Right cardiac atrium (tissue), 5 donors: ENCODE data around the gene PAX8. TPM values are rescaled to one million over a fixed set of nuclear protein-coding genes. Genes with fewer than 3 reads are reported as not detected.
A peak's percentile ranks its signal among the peaks of the same experiment; 100 is the strongest.

ENCODE experiments used
- ATAC-seq, 2 donors: fragments of 200-7000 bp; cut with Tn5 transposase; one replicate each; pipeline versions ENCODE4 v1.8.0 to v1.9.1; 2020; ENCODE audit warnings: moderate library complexity in 2 of 2, mild to moderate bottlenecking in 1 of 2
- DNase-seq, 3 donors: peaks; one replicate each; pipeline ENCODE4 v3.0.0-alpha.2; 2020
- H3K27ac ChIP-seq: one replicate; pipeline ENCODE4 v1.5.1; 2013; ENCODE audit warnings: mild to moderate bottlenecking, low read length, control low read depth, moderate library complexity
- H3K27me3 ChIP-seq: one replicate; pipeline ENCODE4 v1.6.1; 2013; ENCODE audit not compliant: control insufficient read depth, insufficient read depth
- H3K4me1 ChIP-seq: one replicate; pipeline ENCODE4 v1.6.1; 2013; ENCODE audit warnings: low read length; ENCODE audit not compliant: control insufficient read depth, insufficient read depth
- H3K4me3 ChIP-seq: one replicate; pipeline ENCODE4 v1.5.1; 2013; ENCODE audit warnings: low read length, control low read depth
- H3K9me3 ChIP-seq: one replicate; pipeline ENCODE4 v1.6.1; 2013; ENCODE audit warnings: low read length; ENCODE audit not compliant: control insufficient read depth
- whole genome bisulfite sequencing: extraction: QIAGEN DNeasy Blood & Tissue Kit; methylation state at CpG from one replicate; pipeline ENCODE4 v1.1.7; 2013; 5-methylcytosine and 5-hydroxymethylcytosine counted together
- intact Hi-C, 4 donors: fragments of 100-400 bp; cut with DNase I; formaldehyde crosslinking; loops; one replicate each; pipeline versions ENCODE4 v1.11.0 to v1.14.0; 2022 to 2023
- polyA plus RNA-seq: library from polyadenylated mRNA; stranded (reverse); fragments of 200-250 nt; gene quantifications from one replicate; pipeline ENCODE4 v1.2.3, GENCODE V29; 2013
- total RNA-seq, 4 donors: library from RNA; stranded (reverse); fragmentation: NEBNext Ultra II Directional; extraction: Animal tissue kit (Norgen Biotek cat#: 25700); gene quantifications; one replicate each; pipeline ENCODE4 v1.2.1, GENCODE V29; 2021
- donor health status: healthy with polysubstance abuse.
- donor health status: DM: no; HTN: yes; CAD: no.
- donor health status: DM: no; HTN: no; CAD: no.
- donor health status: DM: no; HTN: yes; CAD: no; lungs with severe emphysema.
- donor health status: DM: yes; HTN: yes; CAD: no.

Gene PAX8
- total and polyA plus RNA-seq, 5 donors: 0.05 to 1.9 (median 0.40) TPM; not detected in 1

GRCh38 chr2:113264713-113265403 lies 13.9 kb downstream of the PAX8 start:
- Histone ChIP-seq H3K9me3 (no peaks in the 10 kb centered on the region), H3K27me3 (no peaks in the 10 kb centered on the region), H3K4me3 (no peak overlapping the region), H3K4me1 (no peaks in the 10 kb centered on the region), H3K27ac (no peak overlapping the region)
- ATAC-seq: no peak
- DNase-seq: no peak
- WGBS: 59% methylated on average over 9 of the region's 9 CpGs
- intact Hi-C loops: no loop called here

- Histone ChIP-seq H3K27ac (no peak overlapping the region), H3K27me3 (no peaks in the 10 kb centered on the region), H3K4me1 (no peaks in the 10 kb centered on the region), H3K9me3 (no peaks in the 10 kb centered on the region), H3K4me3 (no peak overlapping the region)
- intact Hi-C loops: no loop called here
- 40% methylated on average over 1 of the region's 1 CpG for WGBS
- ATAC-seq: no peak
- DNase-seq: no peak
These were observed 15.2 kb downstream of the PAX8 start for GRCh38 chr2:113263546-113263945.

GRCh38 chr2:113260991-113261390 lies 17.7 kb downstream of the PAX8 start:
- H3K4me3 ChIP-seq: no peak overlapping the region
- ATAC-seq (no peak), DNase-seq (no peak)
- H3K27me3 ChIP-seq: no peaks in the 10 kb centered on the region
- no peaks in the 10 kb centered on the region for H3K4me1 ChIP-seq
- WGBS: 69% methylated on average over 6 of the region's 6 CpGs
- no peaks in the 10 kb centered on the region for H3K9me3 ChIP-seq
- H3K27ac ChIP-seq: no peak overlapping the region
- intact Hi-C loops: no loop called here

- no peaks in the 10 kb centered on the region for H3K4me1 ChIP-seq
- no peaks in the 10 kb centered on the region for H3K9me3 ChIP-seq
- H3K4me3 ChIP-seq: no peak overlapping the region
- H3K27ac ChIP-seq: no peak overlapping the region
- 85% methylated on average over 6 of the region's 6 CpGs for WGBS
- H3K27me3 ChIP-seq: no peaks in the 10 kb centered on the region
- DNase-seq (no peak), ATAC-seq (no peak)
- intact Hi-C loops: no loop called here
These were observed 20.1 kb downstream of the PAX8 start for GRCh38 chr2:113258471-113259147.

GRCh38 chr2:113257516-113258264 lies 21.0 kb downstream of the PAX8 start:
- H3K27ac ChIP-seq: no peak overlapping the region

GRCh38 chr2:113255140-113256070 lies 23.3 kb downstream of the PAX8 start:
- no peak overlapping the region for H3K4me3 ChIP-seq
- H3K27me3 ChIP-seq: no peaks in the 10 kb centered on the region
- DNase-seq (no peak), ATAC-seq (no peak)
- no peaks in the 10 kb centered on the region for H3K4me1 ChIP-seq
- intact Hi-C loops: no loop called here
- no peak overlapping the region for H3K27ac ChIP-seq
- 37% methylated on average over 4 of the region's 4 CpGs for WGBS
- no peaks in the 10 kb centered on the region for H3K9me3 ChIP-seq

More at GRCh38 chr2:113257516-113258264, 21.0 kb downstream of the PAX8 start:
- ATAC-seq: peak; percentile 59 to 64
- H3K4me3 ChIP-seq: no peak overlapping the region
- H3K4me1 ChIP-seq: no peaks in the 10 kb centered on the region
- 56% methylated on average over 7 of the region's 7 CpGs for WGBS
- no peaks in the 10 kb centered on the region for H3K9me3 ChIP-seq
- no peak for DNase-seq
- intact Hi-C loops: no loop called here
- H3K27me3 ChIP-seq: no peaks in the 10 kb centered on the region

- Histone ChIP-seq H3K27ac (no peak overlapping the region), H3K4me3 (no peak overlapping the region), H3K27me3 (no peaks in the 10 kb centered on the region), H3K4me1 (no peaks in the 10 kb centered on the region), H3K9me3 (no peaks in the 10 kb centered on the region)
- 84% methylated on average over 4 of the region's 4 CpGs for WGBS
- DNase-seq (no peak), ATAC-seq (no peak)
- intact Hi-C loops: loop anchor here in 1 of 4 donors (5.0 kb wide), 1 partner anchor 119 kb away; no protein-coding TSS in a partner anchor
These were observed 25.3 kb downstream of the PAX8 start for GRCh38 chr2:113253453-113253852.

- no peaks in the 10 kb centered on the region for H3K27me3 ChIP-seq
- no peak overlapping the region for H3K27ac ChIP-seq
- no peak overlapping the region for H3K4me3 ChIP-seq
- no peak for DNase-seq
- 80% methylated on average over 3 of the region's 3 CpGs for WGBS
- no peaks in the 10 kb centered on the region for H3K9me3 ChIP-seq
- no peaks in the 10 kb centered on the region for H3K4me1 ChIP-seq
- intact Hi-C loops: loop anchor here in 1 of 4 donors (5.0 kb wide), 1 partner anchor 120 kb away; no protein-coding TSS in a partner anchor
- ATAC-seq: no peak
These were observed 26.6 kb downstream of the PAX8 start for GRCh38 chr2:113252047-113252590.

- no peaks in the 10 kb centered on the region for H3K4me1 ChIP-seq
- ATAC-seq: no peak
- H3K4me3 ChIP-seq: no peak overlapping the region
- intact Hi-C loops: loop anchor here in 1 of 4 donors (5.0 kb wide), 1 partner anchor 121 kb away; no protein-coding TSS in a partner anchor
- H3K27me3 ChIP-seq: no peaks in the 10 kb centered on the region
- H3K27ac ChIP-seq: no peak overlapping the region
- no peak for DNase-seq
- H3K9me3 ChIP-seq: no peaks in the 10 kb centered on the region
- 66% methylated on average over 7 of the region's 7 CpGs for WGBS
These were observed 27.6 kb downstream of the PAX8 start for GRCh38 chr2:113251118-113251517.
